Lung (tissue), 12 donors: ENCODE data around the gene VCL. TPM values are rescaled to one million over a fixed set of nuclear protein-coding genes. Genes with fewer than 3 reads are reported as not detected.

Source experiments
- ATAC-seq: fragments of 200-7000 bp; cut with Tn5 transposase; one replicate; pipeline ENCODE4 v1.9.1; 2020; ENCODE audit warnings: moderate number of reproducible peaks; ENCODE audit not compliant: insufficient read depth, low FRiP score
- DNase-seq, 3 donors: peaks; one replicate each; pipeline ENCODE4 v3.0.0-alpha.2; 2013 to 2017
- H3K27ac ChIP-seq, 2 donors: one replicate each; pipeline ENCODE4 v1.5.1; 2013; ENCODE audit warnings: mild to moderate bottlenecking in 2 of 2, moderate library complexity in 2 of 2, control low read depth in 1 of 2, inconsistent platforms in 1 of 2, low read depth in 1 of 2, low read length in 1 of 2
- H3K27me3 ChIP-seq, 3 donors: one replicate each; pipeline ENCODE4 v1.5.1; 2013; ENCODE audit warnings: low read length in 2 of 3; ENCODE audit not compliant: control insufficient read depth in 3 of 3, insufficient read depth in 3 of 3
- H3K36me3 ChIP-seq, 4 donors: one replicate each; pipeline ENCODE4 v1.5.1; 2013; ENCODE audit warnings: low read length in 4 of 4, mild to moderate bottlenecking in 1 of 4, moderate library complexity in 1 of 4; ENCODE audit not compliant: control insufficient read depth in 4 of 4, insufficient read depth in 4 of 4
- H3K4me1 ChIP-seq, 5 donors: one replicate each; pipeline ENCODE4 v1.5.1; 2013; ENCODE audit warnings: low read length in 5 of 5, mild to moderate bottlenecking in 2 of 5, moderate library complexity in 1 of 5; ENCODE audit not compliant: control insufficient read depth in 5 of 5, insufficient read depth in 5 of 5
- H3K4me3 ChIP-seq: one replicate; pipeline ENCODE4 v1.5.1; 2013; ENCODE audit warnings: mild to moderate bottlenecking, control low read depth, moderate library complexity
- H3K9ac ChIP-seq, 2 donors: one replicate each; pipeline ENCODE4 v1.5.1; 2013; ENCODE audit warnings: low read length in 2 of 2, control low read depth in 1 of 2; ENCODE audit not compliant: insufficient read depth in 1 of 2
- H3K9me3 ChIP-seq, 4 donors: one replicate each; pipeline ENCODE4 v1.5.1; 2013; ENCODE audit warnings: low read length in 3 of 4, mild to moderate bottlenecking in 1 of 4, moderate library complexity in 1 of 4; ENCODE audit not compliant: control insufficient read depth in 4 of 4, insufficient read depth in 3 of 4
- WGBS, 2 donors: extraction: QIAGEN DNeasy Blood & Tissue Kit; methylation state at CpG; one replicate each; pipeline ENCODE4 v1.1.7; 2013; 5-methylcytosine and 5-hydroxymethylcytosine counted together
- polyA plus RNA-seq, 2 donors: library from polyadenylated mRNA; stranded (reverse); fragments of 200-250 nt; gene quantifications; one replicate each; pipeline ENCODE4 v1.2.1, GENCODE V29; 2013
- total RNA-seq, 2 donors: library from RNA; depleted of rRNA in 1 of 2; stranded (reverse); fragments of >200 nt in 1 of 2; gene quantifications; one replicate each; pipeline ENCODE4 v1.2.1, GENCODE V29; 2014 to 2021
- TF ChIP-seq, protein P1 (sequence below): IDR thresholded peaks from 2 replicates; pipeline ENCODE4 v1.5.1; 2012; ENCODE audit warnings: mild to moderate bottlenecking; ENCODE audit errors: control extremely low read depth, extremely low read depth
- donor health status: control.
- donor health status: control.
- donor health status: Bipolar disorder and iron deficiency.
- donor health status: healthy.
- donor health status: DM: yes; HTN: yes; CAD: no.

VCL gene
- total and polyA plus RNA-seq, 4 donors = 24.5 to 181 (median 86.3) TPM

GRCh38 chr10:74104480-74104879 is 106.6 kb downstream of the VCL start:
- Histone ChIP-seq H3K27ac (no peak overlapping the region), H3K4me3 (no peak overlapping the region), H3K27me3 (no peaks in the 10 kb centered on the region), H3K4me1 (peaks cover 0 to 1% (median 0%) of the 10 kb centered on the region in 5 donors), H3K9me3 (no peaks in the 10 kb centered on the region), H3K9ac (no peak overlapping the region), H3K36me3 (peaks cover 39 to 64% (median 53%) of the 10 kb centered on the region in 4 donors)
- DNase-seq (no peak), ATAC-seq (no peak)
- 94 to 98% methylated on average over 5 of the region's 5 CpGs for WGBS, 2 donors
- TF ChIP-seq, protein P1, sequence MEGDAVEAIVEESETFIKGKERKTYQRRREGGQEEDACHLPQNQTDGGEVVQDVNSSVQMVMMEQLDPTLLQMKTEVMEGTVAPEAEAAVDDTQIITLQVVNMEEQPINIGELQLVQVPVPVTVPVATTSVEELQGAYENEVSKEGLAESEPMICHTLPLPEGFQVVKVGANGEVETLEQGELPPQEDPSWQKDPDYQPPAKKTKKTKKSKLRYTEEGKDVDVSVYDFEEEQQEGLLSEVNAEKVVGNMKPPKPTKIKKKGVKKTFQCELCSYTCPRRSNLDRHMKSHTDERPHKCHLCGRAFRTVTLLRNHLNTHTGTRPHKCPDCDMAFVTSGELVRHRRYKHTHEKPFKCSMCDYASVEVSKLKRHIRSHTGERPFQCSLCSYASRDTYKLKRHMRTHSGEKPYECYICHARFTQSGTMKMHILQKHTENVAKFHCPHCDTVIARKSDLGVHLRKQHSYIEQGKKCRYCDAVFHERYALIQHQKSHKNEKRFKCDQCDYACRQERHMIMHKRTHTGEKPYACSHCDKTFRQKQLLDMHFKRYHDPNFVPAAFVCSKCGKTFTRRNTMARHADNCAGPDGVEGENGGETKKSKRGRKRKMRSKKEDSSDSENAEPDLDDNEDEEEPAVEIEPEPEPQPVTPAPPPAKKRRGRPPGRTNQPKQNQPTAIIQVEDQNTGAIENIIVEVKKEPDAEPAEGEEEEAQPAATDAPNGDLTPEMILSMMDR = no peak

- WGBS, 2 donors = 95 to 96% methylated on average over 8 of the region's 8 CpGs
- Histone ChIP-seq H3K4me3 (no peak overlapping the region), H3K9ac (no peak overlapping the region), H3K27me3 (no peaks in the 10 kb centered on the region), H3K27ac (no peak overlapping the region), H3K9me3 (no peaks in the 10 kb centered on the region), H3K4me1 (peaks cover 0 to 1% (median 0%) of the 10 kb centered on the region in 5 donors), H3K36me3 (peaks cover 37 to 67% (median 52%) of the 10 kb centered on the region in 4 donors)
- TF ChIP-seq, protein P1 = no peak
- no peak for ATAC-seq
- DNase-seq = no peak
Observed at GRCh38 chr10:74104996-74105395, 107.1 kb downstream of the VCL start.

DNA sequence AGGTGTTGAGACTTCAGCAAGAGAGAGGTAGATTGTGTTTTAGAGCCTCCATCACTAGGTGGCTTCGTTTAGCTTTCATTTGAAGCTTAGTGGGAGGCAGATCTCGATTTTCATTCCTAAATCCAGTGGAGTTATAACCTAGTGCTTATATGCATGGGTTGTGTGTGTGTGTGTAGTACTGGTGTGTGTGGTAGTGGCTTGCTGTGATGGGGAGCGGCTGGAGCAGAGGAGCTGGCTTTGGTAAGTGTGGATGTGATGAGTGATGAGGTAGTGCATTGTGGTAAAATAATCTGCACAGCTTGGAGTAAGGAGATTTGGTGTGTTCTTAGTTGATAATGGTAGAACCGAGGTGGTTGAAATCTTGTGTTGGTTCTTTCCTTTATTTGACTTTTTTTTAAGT is 109.5 kb downstream of the VCL start:
- Histone ChIP-seq H3K4me1 (peaks cover 0 to 1% (median 0%) of the 10 kb centered on the region in 5 donors), H3K9ac (no peak overlapping the region), H3K36me3 (peaks cover 42 to 75% (median 57%) of the 10 kb centered on the region in 4 donors), H3K4me3 (no peak overlapping the region), H3K9me3 (no peaks in the 10 kb centered on the region), H3K27me3 (no peaks in the 10 kb centered on the region), H3K27ac (no peak overlapping the region)
- TF ChIP-seq, protein P1 = no peak
- DNase-seq (no peak), ATAC-seq (no peak)
- 87 to 91% methylated on average over 4 of the region's 4 CpGs for WGBS, 2 donors

- no peak overlapping the region for H3K27ac ChIP-seq
- H3K27me3 ChIP-seq = no peaks in the 10 kb centered on the region
- H3K36me3 ChIP-seq = peaks cover 50 to 82% (median 62%) of the 10 kb centered on the region in 4 donors
- TF ChIP-seq, protein P1 = no peak
- no peak for ATAC-seq
- no peaks in the 10 kb centered on the region for H3K9me3 ChIP-seq
- H3K9ac ChIP-seq = no peak overlapping the region
- no peak for DNase-seq
- no peak overlapping the region for H3K4me3 ChIP-seq
- H3K4me1 ChIP-seq = peaks cover 0 to 1% (median 0%) of the 10 kb centered on the region in 5 donors
Observed at GRCh38 chr10:74109452-74109851, 111.5 kb downstream of the VCL start.
